Gastroesophageal sphincter (tissue), 4 donors: ENCODE results near the gene MACROD1. TPM values are rescaled to one million over a fixed set of nuclear protein-coding genes. Genes with fewer than 3 reads are reported as not detected.
A peak's percentile ranks its signal among the peaks of the same experiment; 100 is the strongest.

Experiments
- ATAC-seq: fragments of 150-250 bp; one replicate; pipeline ENCODE4 v1.9.1; 2016; ENCODE audit warnings: mild to moderate bottlenecking, moderate library complexity
- H3K27ac ChIP-seq, 4 donors: fragments of 200-600 bp; sonication (generic) in 3 of 4; 1 replicate in 3 of 4; 2 replicates in 1 of 4; pipeline ENCODE4 v1.5.1; 2016 to 2019
- H3K27me3 ChIP-seq: fragments of 200-600 bp; sonication (generic); one replicate; pipeline ENCODE4 v1.5.1; 2019
- H3K36me3 ChIP-seq, 2 donors: fragments of 200-600 bp; sonication (generic); one replicate each; pipeline ENCODE4 v1.5.1; 2019; ENCODE audit warnings: control low read depth in 1 of 2
- H3K4me1 ChIP-seq, 3 donors: fragments of 200-600 bp; sonication (generic); 1 replicate in 2 of 3; 2 replicates in 1 of 3; pipeline ENCODE4 v1.5.1; 2016 to 2019; ENCODE audit warnings: control low read depth in 2 of 3
- H3K4me3 ChIP-seq, 2 donors: fragments of 200-600 bp; sonication (generic); one replicate each; pipeline ENCODE4 v1.5.1; 2019; ENCODE audit warnings: mild to moderate bottlenecking in 1 of 2, moderate library complexity in 1 of 2
- H3K9me3 ChIP-seq, 3 donors: fragments of 200-600 bp; sonication (generic); one replicate each; pipeline ENCODE4 v1.5.1; 2017 to 2019; ENCODE audit warnings: control low read depth in 2 of 3
- CTCF ChIP-seq, 4 experiments: fragments of 200-600 bp in 2 of 4; fragments of 450-650 bp in 2 of 4; sonication (generic) in 1 of 4; IDR thresholded peaks; one replicate each; pipeline ENCODE4 v1.5.1; 2017 to 2019; ENCODE audit warnings: antibody characterized with exemption in 4 of 4, mild to moderate bottlenecking in 2 of 4, moderate library complexity in 2 of 4
- EP300 ChIP-seq: sonication (generic); formaldehyde crosslinking; IDR thresholded peaks from one replicate; pipeline ENCODE4 v1.6.1; 2017; ENCODE audit warnings: antibody characterized with exemption, mild to moderate bottlenecking
- POLR2A ChIP-seq, 2 donors: fragments of 450-650 bp; IDR thresholded peaks; one replicate each; pipeline ENCODE4 v1.6.1; 2017; ENCODE audit warnings: antibody characterized with exemption in 2 of 2, mild to moderate bottlenecking in 2 of 2, moderate library complexity in 1 of 2
- POLR2AphosphoS5 ChIP-seq: sonication (generic); formaldehyde crosslinking; IDR thresholded peaks from one replicate; pipeline ENCODE4 v1.6.1; 2017; ENCODE audit warnings: antibody characterized with exemption
- WGBS, 2 donors: methylation state at CpG; one replicate each; pipeline ENCODE4 v1.1.5; 2018; ENCODE audit warnings: low coverage in 1 of 2; 5-methylcytosine and 5-hydroxymethylcytosine counted together
- total RNA-seq, 4 donors: library from RNA; depleted of rRNA; stranded (reverse); fragments of >200 nt; gene quantifications; one replicate each; pipeline ENCODE4 v1.1.0, GENCODE V29; 2016

MACROD1 gene
- total RNA-seq, 4 donors from 2014 or later = 26.9 to 56.2 (median 30.4) TPM

GRCh38 chr11:64097468-64098317 lies 68.2 kb downstream of the MACROD1 start:
- no peaks in the 10 kb centered on the region for H3K9me3 ChIP-seq
- no peaks in the 10 kb centered on the region for H3K36me3 ChIP-seq
- H3K4me1 ChIP-seq = peaks cover 0 to 39% (median 7%) of the 10 kb centered on the region in 3 donors
- WGBS, 2 donors = 86% methylated on average over 8 of the region's 25 CpGs; no CpG with 5 or more reads in 1 of the 2 donors
- H3K27ac ChIP-seq = peak overlapping the region in 3 of 4 donors; percentile 20 to 69 (median 61)
- H3K4me3 ChIP-seq = no peak overlapping the region
- no peaks in the 10 kb centered on the region for H3K27me3 ChIP-seq
- ATAC-seq = no peak
- TF ChIP-seq EP300 = no peak
- no peak for TF ChIP-seq POLR2AphosphoS5
- no peak for TF ChIP-seq CTCF (IDR thresholded peaks at IDR 0.05)
- no peak for TF ChIP-seq POLR2A (IDR thresholded peaks at IDR 0.05)

- 0% methylated on average over 1 of the region's 13 CpGs; no CpG with 5 or more reads in 1 of the 2 donors for WGBS, 2 donors
- no peak for TF ChIP-seq POLR2A (IDR thresholded peaks at IDR 0.05)
- no peak for TF ChIP-seq EP300
- no peak for TF ChIP-seq POLR2AphosphoS5
- TF ChIP-seq CTCF (IDR thresholded peaks at IDR 0.05) = no peak
Measured at GRCh38 chr11:64096835-64097234, 69.1 kb downstream of the MACROD1 start.

GRCh38 chr11:64095949-64096348 lies 70.0 kb downstream of the MACROD1 start:
- Histone ChIP-seq H3K4me1 (peaks cover 0 to 50% (median 7%) of the 10 kb centered on the region in 3 donors), H3K27me3 (no peaks in the 10 kb centered on the region), H3K9me3 (no peaks in the 10 kb centered on the region), H3K4me3 (no peak overlapping the region), H3K36me3 (no peaks in the 10 kb centered on the region), H3K27ac (peak overlapping the region in 3 of 4 donors; percentile 50 to 69 (median 61))
- WGBS, 2 donors = no CpG with 5 or more reads among the region's 14 CpGs
- no peak for ATAC-seq
- no peak for TF ChIP-seq POLR2A (IDR thresholded peaks at IDR 0.05)
- no peak for TF ChIP-seq CTCF (IDR thresholded peaks at IDR 0.05)
- TF ChIP-seq EP300 = no peak
- no peak for TF ChIP-seq POLR2AphosphoS5

More at GRCh38 chr11:64096835-64097234, 69.1 kb downstream of the MACROD1 start:
- Histone ChIP-seq H3K27ac (peak overlapping the region in 2 of 4 donors; percentile 61 to 69), H3K9me3 (no peaks in the 10 kb centered on the region), H3K27me3 (no peaks in the 10 kb centered on the region), H3K4me1 (peaks cover 0 to 45% (median 7%) of the 10 kb centered on the region in 3 donors), H3K36me3 (no peaks in the 10 kb centered on the region), H3K4me3 (no peak overlapping the region)
- ATAC-seq = no peak

DNA sequence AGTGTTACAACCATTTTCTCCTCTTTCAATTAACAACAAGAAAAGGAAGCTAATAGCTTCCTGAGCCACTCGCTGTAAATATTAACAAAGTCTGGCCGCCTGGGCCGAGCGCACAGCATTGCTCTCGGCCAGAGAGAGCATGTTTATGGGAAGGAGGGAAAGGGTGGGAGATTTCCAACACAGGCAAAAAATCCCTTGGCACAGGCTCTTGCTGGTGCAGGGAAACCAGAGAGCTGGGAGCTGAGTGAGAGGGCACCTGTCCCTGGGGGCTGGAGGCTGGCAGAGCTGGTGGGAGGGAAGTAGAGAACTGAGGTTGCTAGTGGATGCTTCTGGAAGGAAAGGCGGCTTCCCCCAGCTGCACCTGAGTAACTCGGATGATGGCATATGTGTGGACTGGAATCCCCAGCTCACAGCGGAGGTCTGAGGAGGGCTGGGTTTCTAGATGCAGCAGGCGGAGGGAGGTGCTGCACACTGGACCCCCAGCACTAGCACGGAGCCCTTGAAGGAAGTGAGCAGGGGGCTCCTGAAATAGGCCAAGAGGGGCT lies 70.6 kb downstream of the MACROD1 start:
- WGBS, 2 donors = 40 to 43% methylated on average over 3 to 10 of the region's 10 CpGs
- peak overlapping the region in 3 of 4 donors; percentile 50 to 69 (median 61) for H3K27ac ChIP-seq
- peaks cover 0 to 50% (median 7%) of the 10 kb centered on the region in 3 donors for H3K4me1 ChIP-seq

More for the DNA sequence above, 70.6 kb downstream of the MACROD1 start:
- H3K27me3 ChIP-seq = no peaks in the 10 kb centered on the region
- H3K9me3 ChIP-seq = no peaks in the 10 kb centered on the region
- TF ChIP-seq CTCF (IDR thresholded peaks at IDR 0.05) (no peak), EP300 (no peak), POLR2A (IDR thresholded peaks at IDR 0.05) (no peak), POLR2AphosphoS5 (no peak)
- no peaks in the 10 kb centered on the region for H3K36me3 ChIP-seq
- H3K4me3 ChIP-seq = no peak overlapping the region
- no peak for ATAC-seq
